GM12878 (cell line): ENCODE measurements around the gene BPIFA1. TPM values are rescaled to one million over a fixed set of nuclear protein-coding genes. Genes with fewer than 3 reads are reported as not detected.

Experiments
- ATAC-seq: fragments of 200-7000 bp; cut with Tn5 transposase; 3 replicates; pipeline ENCODE4 v1.9.1; 2020; ENCODE audit warnings: mild to moderate bottlenecking, moderate library complexity
- BruUV-seq: library from RNA; stranded (reverse); fragments of 400-500 nt; replicated peaks from 2 replicates; lab custom pipeline; 2021; lab: Mats Ljungman, UMichigan
- CTCF ChIA-PET: fragments of 300-600 bp; sonication (Branson Sonifier 250); formaldehyde crosslinking; extraction: SDS; loops from one replicate; lab custom pipeline; 2021; ENCODE audit warnings: inconsistent platforms; lab: Yijun Ruan, JAX
- POLR2A ChIA-PET: fragments of 350-600 bp; formaldehyde crosslinking; extraction: SDS; loops from one replicate; lab custom pipeline; 2021; ENCODE audit warnings: inconsistent platforms; lab: Charles Lee
- RAD21 ChIA-PET: fragments of 300-600 bp; sonication (Branson Sonifier 250); formaldehyde crosslinking; loops from one replicate; lab custom pipeline; 2023; ENCODE audit warnings: antibody characterized with exemption; ENCODE audit not compliant: unreplicated experiment; lab: Charles Lee
- SMC1A ChIA-PET: fragments of 300-600 bp; sonication (Branson Sonifier 250); formaldehyde crosslinking; loops from one replicate; lab custom pipeline; 2023; ENCODE audit not compliant: unreplicated experiment, uncharacterized antibody; lab: Charles Lee
- DNase-seq: peaks from one replicate; pipeline ENCODE4 v3.0.0-alpha.2; 2011; ENCODE audit warnings: low read depth, low spot score
- FAIRE-seq: peaks from 3 replicates; lab custom pipeline; 2011; peaks lifted over from hg19 to GRCh38; lab: Jason Lieb, UNC
- H2AFZ ChIP-seq: 2 replicates; pipeline ENCODE4 v1.6.0; 2011; ENCODE audit warnings: low read depth, low read length, control low read depth; ENCODE audit not compliant: control insufficient read depth
- H3K27ac ChIP-seq: 2 replicates; pipeline ENCODE4 v1.5.1; 2011; ENCODE audit warnings: control low read depth; ENCODE audit not compliant: control insufficient read depth, insufficient read depth
- H3K27me3 ChIP-seq, 2 experiments: replicated peaks in 1 of 2; 2 replicates each; pipeline versions ENCODE4 v1.6.0 to v1.6.1; 2011; ENCODE audit warnings: low read length in 1 of 2; ENCODE audit not compliant: control insufficient read depth in 2 of 2, insufficient read depth in 2 of 2
- H3K36me3 ChIP-seq, 2 experiments: 2 replicates each; pipeline ENCODE4 v1.5.1; 2011; ENCODE audit warnings: low read length in 1 of 2; ENCODE audit not compliant: control insufficient read depth in 2 of 2, insufficient read depth in 2 of 2
- H3K4me1 ChIP-seq: 2 replicates; pipeline ENCODE4 v1.6.1; 2011; ENCODE audit warnings: mild to moderate bottlenecking, low read length, moderate library complexity, mixed read lengths; ENCODE audit not compliant: control insufficient read depth, insufficient read depth
- H3K4me2 ChIP-seq: 2 replicates; pipeline ENCODE4 v1.6.0; 2011; ENCODE audit warnings: control low read depth; ENCODE audit not compliant: control insufficient read depth, insufficient read depth
- H3K4me3 ChIP-seq: fragments of 200-600 bp; sonication (generic); 2 replicates; pipeline ENCODE4 v1.5.1; 2016
- H3K79me2 ChIP-seq: 2 replicates; pipeline ENCODE4 v1.6.0; 2011; ENCODE audit warnings: low read length; ENCODE audit not compliant: control insufficient read depth, insufficient read depth
- H3K9ac ChIP-seq: 2 replicates; pipeline ENCODE4 v1.8.0; 2011; ENCODE audit warnings: low read length, control low read depth, mixed read lengths; ENCODE audit not compliant: control insufficient read depth, insufficient read depth
- H3K9me3 ChIP-seq: replicated peaks from 3 replicates; pipeline ENCODE4 v1.5.1; 2011; ENCODE audit warnings: mild to moderate bottlenecking, low read length; ENCODE audit not compliant: control insufficient read depth, insufficient read depth
- H4K20me1 ChIP-seq: 2 replicates; pipeline ENCODE4 v1.6.0; 2011; ENCODE audit not compliant: control insufficient read depth, insufficient read depth
- CBFB ChIP-seq: IDR thresholded peaks from 2 replicates; pipeline ENCODE4 v1.6.1; 2016; ENCODE audit warnings: antibody characterized with exemption, low read depth
- CBX5 ChIP-seq: sonication (generic); IDR thresholded peaks from 2 replicates; pipeline ENCODE4 v1.6.1; 2016; ENCODE audit warnings: low read depth, moderate library complexity, mild to moderate bottlenecking, inconsistent platforms
- GABPA ChIP-seq: IDR thresholded peaks from 2 replicates; pipeline ENCODE4 v1.6.1; 2014; ENCODE audit warnings: antibody characterized with exemption, low read depth, mild to moderate bottlenecking, inconsistent platforms
- NFYB ChIP-seq: IDR thresholded peaks from 2 replicates; pipeline ENCODE4 v1.6.1; 2011; ENCODE audit warnings: low read depth, mild to moderate bottlenecking, low read length, improper control_type of control experiment, moderate library complexity; ENCODE audit not compliant: insufficient read depth
- RFX5 ChIP-seq: IDR thresholded peaks from 2 replicates; pipeline ENCODE4 v1.6.1; 2011; ENCODE audit warnings: low read depth, low read length, improper control_type of control experiment
- SIN3A ChIP-seq: IDR thresholded peaks from 2 replicates; pipeline ENCODE4 v1.6.1; 2012; ENCODE audit warnings: low read depth, low read length, improper control_type of control experiment
- SMARCA5 ChIP-seq: fragments of 450-650 bp; IDR thresholded peaks from 2 replicates; pipeline ENCODE4 v1.6.1; 2017; ENCODE audit warnings: mild to moderate bottlenecking
- STAT1 ChIP-seq: fragments of 450-650 bp; conservative IDR thresholded peaks from 2 replicates; pipeline ENCODE4 v1.6.1; 2014; ENCODE audit warnings: antibody characterized with exemption, mild to moderate bottlenecking
- ZNF207 ChIP-seq: fragments of 450-650 bp; IDR thresholded peaks from 2 replicates; pipeline ENCODE4 v1.6.1; 2014; ENCODE audit warnings: antibody characterized with exemption, mild to moderate bottlenecking, borderline replicate concordance
- WGBS: methylation state at CpG from one replicate; pipeline ENCODE4 v1.1.6; 2016; ENCODE audit warnings: low lambda C conversion rate; ENCODE audit not compliant: insufficient replicate concordance, insufficient coverage; ENCODE audit errors: missing lambda C conversion rate; 5-methylcytosine and 5-hydroxymethylcytosine counted together
- in situ Hi-C: fragments of 300-500 bp; cut with MboI; formaldehyde crosslinking; loops from 9 replicates; pipeline ENCODE4 v1.14.3; 2018; ENCODE audit warnings: mixed read lengths
- intact Hi-C: fragments of 100-400 bp; cut with micrococcal nuclease; formaldehyde crosslinking; loops from one replicate; pipeline ENCODE4 v1.14.2; 2022; ENCODE audit not compliant: unreplicated experiment
- polyA plus RNA-seq, 11 experiments: library from polyadenylated mRNA; depleted of rRNA in 4 of 11; unstranded in 6 of 11; stranded (reverse) in 5 of 11; fragments of >200 nt; fragmentation: Nextera tagmentation in 4 of 11; fragmentation: Illumina TruSeq in 1 of 11; extraction: Ambion mirVana in 4 of 11; extraction: Trizol in 1 of 11; gene quantifications; 1 replicate in 1 of 11; 2 replicates in 10 of 11; pipeline versions ENCODE4 v1.2.1 to v1.2.3, GENCODE V29; 2011 to 2016; ENCODE audit warnings: inconsistent platforms in 2 of 11, missing spikeins in 2 of 11, low read depth in 1 of 11
- total RNA-seq, 4 experiments: library from RNA; depleted of rRNA in 3 of 4; stranded (reverse); fragments of >200 nt in 3 of 4; fragmentation: Illumina TruSeq in 1 of 4; extraction: Trizol in 1 of 4; gene quantifications; 2 replicates each; pipeline versions ENCODE4 v1.2.1 to v1.2.3, GENCODE V29; 2013 to 2021

BPIFA1 gene
- total and polyA plus RNA-seq, 10 of the 15 experiments (the other 5 are each of a cell fraction or from before 2014, with no cell fraction given), result not detected

GRCh38 chr20:33252460-33252859 lies 16.7 kb downstream of the BPIFA1 start (continued):
- TF ChIP-seq RFX5, result no peak

DNA sequence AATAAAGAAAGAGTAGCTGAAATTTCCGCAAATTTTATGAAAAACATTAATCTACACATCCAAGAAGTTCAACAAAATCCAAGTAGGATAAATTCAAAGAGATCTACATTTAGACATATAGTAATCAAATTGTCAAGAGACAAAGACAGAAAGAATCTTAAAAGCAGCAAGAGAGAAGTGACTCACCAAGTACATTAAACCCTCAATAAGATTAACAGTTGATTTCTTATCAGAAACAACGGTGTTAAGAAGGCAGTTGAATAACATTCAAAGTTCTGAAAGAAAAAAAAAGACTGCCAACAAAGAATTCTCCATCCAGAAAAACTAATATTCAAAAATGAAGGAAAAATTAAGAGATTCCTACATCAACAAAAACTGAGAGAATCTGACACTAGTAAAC lies 19.2 kb downstream of the BPIFA1 start:
- CTCF ChIA-PET, result no interaction called here
- H3K4me2 ChIP-seq, result no peak overlapping the region
- no peak overlapping the region for H3K27ac ChIP-seq
- H3K4me3 ChIP-seq, result no peak overlapping the region
- no peak for TF ChIP-seq SIN3A
- TF ChIP-seq CBX5, result no peak
- TF ChIP-seq GABPA, result no peak
- no peak for TF ChIP-seq CBFB
- no peak for TF ChIP-seq SMARCA5
- no peak for TF ChIP-seq ZNF207
- TF ChIP-seq NFYB, result no peak
- TF ChIP-seq STAT1, result no peak
- no peaks in the 10 kb centered on the region for H4K20me1 ChIP-seq
- no peak overlapping the region for H2AFZ ChIP-seq
- no peak overlapping the region for H3K9ac ChIP-seq
- ATAC-seq (no peak), FAIRE-seq (no peak), DNase-seq (no peak)
- no TSS peak for BruUV-seq
- in situ Hi-C loops (no loop called here), intact Hi-C loops (no loop called here)
- WGBS, result 18% methylated on average over 2 of the region's 2 CpGs
- SMC1A ChIA-PET, result no interaction called here
- H3K4me1 ChIP-seq, result no peaks in the 10 kb centered on the region
- RAD21 ChIA-PET, result no interaction called here
- H3K79me2 ChIP-seq, result no peaks in the 10 kb centered on the region
- H3K36me3 ChIP-seq, result no peaks in the 10 kb centered on the region
- no peaks in the 10 kb centered on the region for H3K9me3 ChIP-seq
- H3K27me3 ChIP-seq, result no peaks in the 10 kb centered on the region
- POLR2A ChIA-PET, result no interaction called here
